SU-DHL-6 (cell line): Measurements from ENCODE around the gene RHOG.

ENCODE experiments used
- H2AFZ ChIP-seq: fragments of 200-600 bp; sonication (generic); 2 replicates; pipeline ENCODE4 v1.6.1; 2014; ENCODE audit warnings: low read depth, mild to moderate bottlenecking, moderate library complexity, mixed read lengths, antibody characterized with exemption, low read length; ENCODE audit not compliant: severe bottlenecking
- H3F3A ChIP-seq: fragments of 200-600 bp; shearing (Covaris generic); 2 replicates; pipeline ENCODE4 v1.6.0; 2016; ENCODE audit warnings: antibody characterized with exemption, mild to moderate bottlenecking; ENCODE audit not compliant: insufficient read depth
- H3K27ac ChIP-seq: fragments of 200-600 bp; sonication (generic); 2 replicates; pipeline ENCODE4 v1.5.1; 2016; ENCODE audit warnings: low read depth, mild to moderate bottlenecking, low read length, moderate library complexity, mixed read lengths
- H3K27me3 ChIP-seq: fragments of 200-600 bp; sonication (generic), shearing (Covaris generic); 2 replicates; pipeline ENCODE4 v1.6.0; 2014; ENCODE audit warnings: mild to moderate bottlenecking, low read length
- H3K36me3 ChIP-seq: fragments of 200-600 bp; sonication (generic); 2 replicates; pipeline ENCODE4 v1.6.1; 2014; ENCODE audit warnings: mild to moderate bottlenecking, low read length, mixed read lengths
- H3K4me2 ChIP-seq: fragments of 300-600, 200-600 bp; shearing (Covaris generic), sonication (generic); 2 replicates; pipeline ENCODE4 v1.6.0; 2014; ENCODE audit warnings: low read length, low read depth, mild to moderate bottlenecking; ENCODE audit not compliant: poor library complexity, severe bottlenecking
- H3K4me3 ChIP-seq: fragments of 200-600 bp; sonication (generic); 2 replicates; pipeline ENCODE4 v1.5.1; 2014; ENCODE audit warnings: antibody characterized with exemption, low read length, mild to moderate bottlenecking, mixed read lengths; ENCODE audit not compliant: insufficient read depth, poor library complexity, severe bottlenecking
- H3K79me2 ChIP-seq: fragments of 200-600 bp; sonication (generic); 2 replicates; pipeline ENCODE4 v1.6.1; 2014; ENCODE audit warnings: mild to moderate bottlenecking, low read length, moderate library complexity; ENCODE audit not compliant: insufficient read depth
- H3K9ac ChIP-seq: fragments of 200-600 bp; sonication (generic); 2 replicates; pipeline ENCODE4 v1.7.0; 2014; ENCODE audit warnings: mild to moderate bottlenecking, low read length
- H3K9me2 ChIP-seq: fragments of 200-600 bp; sonication (generic); replicated peaks from 2 replicates; pipeline ENCODE4 v1.6.1; 2014; ENCODE audit warnings: low read length; ENCODE audit not compliant: insufficient read depth
- H3K9me3 ChIP-seq: fragments of 200-600 bp; sonication (generic); 2 replicates; pipeline ENCODE4 v1.6.1; 2014; ENCODE audit warnings: low read length, mixed read lengths; ENCODE audit not compliant: insufficient read depth
- H4K20me1 ChIP-seq: fragments of 200-600 bp; sonication (generic); 2 replicates; pipeline ENCODE4 v1.6.1; 2014; ENCODE audit warnings: low read depth, mild to moderate bottlenecking, antibody characterized with exemption, low read length, moderate library complexity, mixed read lengths
- EZH2phosphoT487 ChIP-seq: fragments of 200-600 bp; sonication (generic), shearing (Covaris generic); conservative IDR thresholded peaks from 2 replicates; pipeline ENCODE4 v1.6.1; 2018; ENCODE audit warnings: mild to moderate bottlenecking, antibody characterized with exemption, low read length, moderate library complexity, mixed read lengths
- TF ChIP-seq, protein P1 (sequence below): fragments of 200-600 bp; sonication (generic); IDR thresholded peaks from one replicate; pipeline ENCODE4 v1.5.1; 2017; ENCODE audit warnings: antibody characterized with exemption, mild to moderate bottlenecking, low read length, moderate library complexity; ENCODE audit not compliant: insufficient read depth, poor library complexity, severe bottlenecking

Gene RHOG

DNA sequence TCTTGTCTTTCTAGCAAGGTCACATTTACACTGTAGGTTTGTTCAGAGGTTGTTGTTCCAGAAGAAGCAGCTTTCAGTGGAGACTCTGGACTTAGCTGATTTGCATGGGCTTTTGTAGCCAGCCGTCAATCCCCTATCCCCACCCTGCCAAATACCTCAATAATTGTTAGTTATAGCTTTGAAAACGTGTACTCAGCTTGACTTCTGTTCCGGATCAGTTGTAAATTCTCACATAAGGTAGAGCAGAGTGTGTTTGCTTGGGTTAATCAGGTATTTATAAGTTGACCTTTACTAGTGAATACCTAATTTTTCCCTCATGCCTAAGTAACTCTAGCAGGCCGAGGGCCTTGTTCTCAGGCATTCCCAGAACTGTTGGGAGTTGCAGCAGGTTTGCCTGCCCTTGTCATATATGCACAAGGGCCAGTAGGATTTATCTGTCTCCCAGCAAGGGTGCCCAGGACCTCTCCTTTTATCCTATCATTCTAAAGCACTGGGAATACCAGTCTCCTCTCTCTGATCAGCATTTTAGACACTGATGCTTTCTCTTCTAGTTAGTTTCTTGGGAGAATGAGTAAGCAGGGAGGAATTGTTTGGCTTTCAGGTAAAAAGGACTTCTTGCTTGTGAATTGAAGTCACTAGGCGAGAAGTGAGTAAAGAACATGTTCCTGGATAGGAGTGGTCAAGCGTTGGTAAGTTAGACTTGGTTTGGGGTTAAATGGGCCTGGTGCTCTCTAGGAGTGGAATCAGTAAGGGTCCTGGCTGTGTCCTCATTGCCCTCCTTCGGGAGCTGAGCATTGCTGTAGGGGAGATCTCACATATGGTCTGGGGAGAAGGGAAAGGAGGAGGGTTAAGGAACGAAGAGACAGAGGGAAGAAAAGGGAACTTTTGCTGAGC is 36.9 kb upstream of the RHOG start:
- Histone ChIP-seq H3K9ac (no peak overlapping the region), H3F3A (no peaks in the 10 kb centered on the region), H3K9me2 (no peaks in the 10 kb centered on the region), H3K79me2 (peaks cover 3% of the 10 kb centered on the region), H3K4me3 (no peak overlapping the region), H3K9me3 (no peaks in the 10 kb centered on the region), H4K20me1 (peaks cover 11% of the 10 kb centered on the region; the same call in 1 of the 2 replicates), H3K27me3 (no peaks in the 10 kb centered on the region), H3K27ac (no peak overlapping the region), H3K36me3 (no peaks in the 10 kb centered on the region), H2AFZ (no peak overlapping the region), H3K4me2 (no peak overlapping the region)
- no peak for TF ChIP-seq EZH2phosphoT487
- TF ChIP-seq, protein P1, sequence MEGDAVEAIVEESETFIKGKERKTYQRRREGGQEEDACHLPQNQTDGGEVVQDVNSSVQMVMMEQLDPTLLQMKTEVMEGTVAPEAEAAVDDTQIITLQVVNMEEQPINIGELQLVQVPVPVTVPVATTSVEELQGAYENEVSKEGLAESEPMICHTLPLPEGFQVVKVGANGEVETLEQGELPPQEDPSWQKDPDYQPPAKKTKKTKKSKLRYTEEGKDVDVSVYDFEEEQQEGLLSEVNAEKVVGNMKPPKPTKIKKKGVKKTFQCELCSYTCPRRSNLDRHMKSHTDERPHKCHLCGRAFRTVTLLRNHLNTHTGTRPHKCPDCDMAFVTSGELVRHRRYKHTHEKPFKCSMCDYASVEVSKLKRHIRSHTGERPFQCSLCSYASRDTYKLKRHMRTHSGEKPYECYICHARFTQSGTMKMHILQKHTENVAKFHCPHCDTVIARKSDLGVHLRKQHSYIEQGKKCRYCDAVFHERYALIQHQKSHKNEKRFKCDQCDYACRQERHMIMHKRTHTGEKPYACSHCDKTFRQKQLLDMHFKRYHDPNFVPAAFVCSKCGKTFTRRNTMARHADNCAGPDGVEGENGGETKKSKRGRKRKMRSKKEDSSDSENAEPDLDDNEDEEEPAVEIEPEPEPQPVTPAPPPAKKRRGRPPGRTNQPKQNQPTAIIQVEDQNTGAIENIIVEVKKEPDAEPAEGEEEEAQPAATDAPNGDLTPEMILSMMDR = no peak

DNA sequence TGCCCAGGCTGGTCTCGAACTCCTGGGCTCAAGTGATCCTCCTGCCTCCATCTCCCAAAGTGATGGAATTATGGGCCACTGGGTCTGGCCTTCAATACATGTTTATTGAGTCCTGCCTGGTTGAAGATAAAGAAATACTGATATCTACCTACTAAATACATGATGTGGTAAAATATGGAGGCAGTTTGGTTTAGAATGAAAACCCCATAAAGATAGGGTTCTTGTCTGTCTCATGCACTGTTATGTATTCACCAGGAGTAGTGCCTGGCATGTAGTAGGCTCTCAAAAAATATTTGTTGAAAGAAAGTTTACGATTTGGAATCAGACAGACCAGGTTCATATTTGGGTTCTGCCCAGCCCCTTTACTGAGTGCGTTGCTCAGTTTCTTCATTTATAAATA is 35.9 kb upstream of the RHOG start:
- no peak overlapping the region for H3K9ac ChIP-seq
- no peak overlapping the region for H3K27ac ChIP-seq
- no peaks in the 10 kb centered on the region for H3K9me2 ChIP-seq
- H3K27me3 ChIP-seq = no peaks in the 10 kb centered on the region
- TF ChIP-seq, protein P1 = no peak
- no peak for TF ChIP-seq EZH2phosphoT487
- no peaks in the 10 kb centered on the region for H3F3A ChIP-seq
- no peaks in the 10 kb centered on the region for H3K9me3 ChIP-seq
- H2AFZ ChIP-seq = no peak overlapping the region
- peaks cover 3% of the 10 kb centered on the region for H3K79me2 ChIP-seq
- H3K36me3 ChIP-seq = no peaks in the 10 kb centered on the region
- H3K4me2 ChIP-seq = no peak overlapping the region
- H3K4me3 ChIP-seq = no peak overlapping the region
- H4K20me1 ChIP-seq = peaks cover 11% of the 10 kb centered on the region; the same call in 1 of the 2 replicates

- TF ChIP-seq, protein P1 = no peak
- TF ChIP-seq EZH2phosphoT487 = no peak
- peaks cover 11% of the 10 kb centered on the region; the same call in 1 of the 2 replicates for H4K20me1 ChIP-seq
Measured at GRCh38 chr11:3873712-3874349, 33.1 kb upstream of the RHOG start.

More at GRCh38 chr11:3873712-3874349, 33.1 kb upstream of the RHOG start:
- H3K4me3 ChIP-seq = no peak overlapping the region
- no peak overlapping the region for H3K27ac ChIP-seq
- H3K79me2 ChIP-seq = peaks cover 3% of the 10 kb centered on the region
- no peaks in the 10 kb centered on the region for H3K27me3 ChIP-seq
- H3F3A ChIP-seq = no peaks in the 10 kb centered on the region
- H3K9me3 ChIP-seq = no peaks in the 10 kb centered on the region
- no peaks in the 10 kb centered on the region for H3K9me2 ChIP-seq
- H3K9ac ChIP-seq = no peak overlapping the region
- no peaks in the 10 kb centered on the region for H3K36me3 ChIP-seq
- no peak overlapping the region for H2AFZ ChIP-seq
- no peak overlapping the region for H3K4me2 ChIP-seq
